Amygdala (tissue), 56 donors: ENCODE results near the gene PRPF18.

ENCODE experiments used
- DNase-seq, 56 donors: peaks; one replicate each; lab custom pipeline; 2025; lab: John Stamatoyannopoulos, UW

The PRPF18 gene

DNA sequence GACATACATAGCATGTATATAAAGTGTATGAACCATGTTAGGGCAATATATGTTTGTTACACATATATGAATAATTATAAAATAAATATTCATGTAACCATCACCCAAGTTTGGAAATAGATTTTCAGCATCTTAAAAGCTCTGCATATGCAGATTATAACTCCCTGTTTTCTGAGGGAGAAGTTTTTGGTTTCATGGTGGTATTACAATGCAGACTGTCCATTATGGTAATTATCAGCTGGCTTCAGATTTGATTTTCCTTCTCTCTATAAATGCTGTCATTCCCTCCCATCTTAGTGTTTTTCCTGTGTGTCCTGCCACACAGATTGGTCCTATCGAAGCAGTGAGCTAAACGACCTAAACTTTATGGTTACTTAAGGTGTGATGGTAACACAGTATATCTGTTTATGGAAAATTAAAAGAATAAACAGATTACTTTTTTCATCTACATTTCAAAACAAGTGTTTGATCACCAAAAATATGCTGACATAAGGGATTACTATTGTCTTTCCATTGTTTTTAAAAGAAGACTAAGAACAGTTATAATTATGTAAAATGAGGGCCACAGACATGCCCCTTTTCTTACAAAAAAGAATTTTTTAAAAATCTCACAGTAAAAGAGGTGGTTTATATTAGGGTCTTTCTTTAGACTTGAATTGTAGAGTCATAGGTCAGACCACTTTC, 17.7 kb downstream of the PRPF18 start:
- DNase-seq, result no peak

DNA sequence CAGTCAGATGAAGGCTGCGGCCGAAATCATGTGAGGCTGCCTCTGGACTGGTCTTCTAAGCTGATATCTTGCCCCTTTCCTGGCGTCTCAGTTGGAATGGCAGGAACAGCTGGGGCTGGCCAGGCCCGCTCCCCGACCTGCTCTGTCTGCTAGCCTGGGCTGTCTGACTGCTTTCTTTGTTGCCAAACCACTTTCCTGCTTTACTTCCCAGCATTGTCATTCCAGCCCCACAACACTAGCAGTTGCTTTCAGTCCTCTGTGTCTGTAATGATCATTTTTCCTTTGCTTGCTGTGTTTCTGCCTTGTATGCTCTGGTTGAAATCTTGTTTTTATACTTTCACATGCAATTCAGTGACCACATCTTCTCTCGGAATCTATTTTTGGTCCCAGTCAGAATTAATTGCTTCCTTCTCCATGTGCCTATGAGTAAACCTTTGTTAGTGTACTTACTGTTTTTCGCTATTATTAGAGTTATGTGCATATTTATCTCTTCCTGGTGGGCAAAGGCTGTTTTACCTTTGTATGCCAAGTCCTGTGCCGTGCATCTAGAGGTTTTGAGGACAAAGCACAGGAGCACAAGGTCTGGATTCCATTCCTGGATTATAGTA, 21.6 kb downstream of the PRPF18 start:
- peak in 6 of 56 donors; percentile 12 to 19 (median 15) for DNase-seq

DNA sequence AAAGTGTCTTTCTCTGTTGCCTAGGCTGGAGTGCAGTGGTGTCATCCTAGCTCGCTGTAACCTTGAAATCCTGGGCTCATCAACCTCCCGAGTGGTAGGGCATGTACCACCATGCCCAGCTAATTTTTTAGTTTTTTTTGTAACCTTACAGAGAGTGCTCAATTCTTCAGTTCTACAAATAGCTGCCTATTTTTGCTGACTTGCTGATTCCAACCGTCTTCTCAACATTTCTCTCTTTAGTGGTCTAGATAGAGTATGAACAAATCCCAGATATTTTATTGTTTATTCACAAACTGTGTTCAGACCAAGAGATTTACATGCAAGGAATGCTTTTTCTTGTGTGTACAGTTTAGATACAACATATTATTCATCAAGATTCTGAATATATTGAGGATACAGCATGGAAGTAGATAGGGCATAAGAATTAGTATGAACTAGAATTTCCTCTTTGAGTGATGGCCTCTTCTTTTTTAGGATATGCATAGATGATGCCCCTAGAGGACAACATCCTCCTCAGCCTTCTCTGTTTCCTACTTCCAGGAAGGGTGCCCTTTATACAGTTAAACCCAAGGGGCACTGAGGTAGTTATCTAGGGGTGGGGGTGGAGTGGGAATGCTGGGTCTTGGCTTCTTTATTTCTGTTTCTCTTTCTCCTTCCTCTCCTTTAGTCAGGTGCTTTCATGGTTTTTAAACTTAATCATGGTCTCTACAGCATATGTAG, 26.0 kb downstream of the PRPF18 start:
- no peak for DNase-seq

DNA sequence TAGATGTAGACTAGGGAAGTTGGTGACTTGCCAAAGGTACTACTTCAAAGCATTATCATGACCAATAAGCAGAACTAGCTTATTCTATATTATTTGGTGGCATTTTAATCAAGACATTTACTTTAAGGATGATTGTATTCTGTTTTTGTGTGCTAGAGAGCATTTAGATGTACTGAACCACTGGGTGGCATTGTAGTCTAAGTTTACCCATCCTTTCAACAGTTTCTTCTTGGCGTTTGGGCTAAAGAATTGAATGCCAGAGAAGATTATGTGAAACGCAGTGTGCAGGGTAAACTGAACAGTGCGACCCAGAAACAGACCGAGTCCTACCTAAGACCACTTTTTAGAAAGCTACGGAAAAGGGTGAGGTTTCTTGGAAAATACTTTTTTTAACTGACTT, 26.8 kb downstream of the PRPF18 start:
- DNase-seq, result peak in 2 of 56 donors; percentile 13 to 34

DNA sequence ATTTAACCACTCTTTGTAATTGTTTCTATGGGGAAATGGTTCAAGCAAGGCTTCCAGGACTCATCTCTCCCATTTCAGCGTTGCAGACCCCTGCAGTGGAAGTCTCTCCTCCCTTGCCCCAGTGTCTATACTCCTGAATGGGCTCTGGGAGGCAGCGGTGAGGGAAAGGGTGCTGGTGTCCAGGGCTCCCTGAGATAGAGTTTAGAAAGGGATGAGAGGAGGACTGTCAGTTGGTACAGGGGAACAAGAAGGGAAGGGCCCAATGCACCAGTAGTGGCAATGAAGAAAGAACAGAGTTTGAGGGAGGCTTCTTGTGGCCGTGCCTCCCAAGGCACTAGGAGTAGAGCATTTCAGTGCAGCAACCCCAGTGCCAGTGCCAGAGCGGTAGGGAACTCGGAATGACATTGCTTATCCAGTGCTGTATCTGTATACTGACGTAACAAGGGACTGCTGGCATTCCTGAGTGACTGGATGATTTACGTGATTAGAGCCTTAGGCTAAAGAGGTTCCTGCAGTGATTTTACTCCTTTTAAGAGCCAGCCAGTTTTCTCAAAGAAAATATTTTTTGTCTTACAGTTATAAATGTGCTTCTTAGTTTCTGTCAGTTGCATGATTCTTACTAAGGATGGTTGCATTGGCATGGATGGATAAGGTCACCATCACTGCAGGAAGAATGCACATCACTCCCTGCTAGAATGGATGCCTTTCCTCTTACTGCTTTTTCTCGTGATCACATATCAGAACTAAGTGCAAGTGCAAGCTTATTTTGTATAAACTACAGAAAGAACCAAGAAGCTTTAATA, 28.0 kb downstream of the PRPF18 start:
- no peak for DNase-seq

DNA sequence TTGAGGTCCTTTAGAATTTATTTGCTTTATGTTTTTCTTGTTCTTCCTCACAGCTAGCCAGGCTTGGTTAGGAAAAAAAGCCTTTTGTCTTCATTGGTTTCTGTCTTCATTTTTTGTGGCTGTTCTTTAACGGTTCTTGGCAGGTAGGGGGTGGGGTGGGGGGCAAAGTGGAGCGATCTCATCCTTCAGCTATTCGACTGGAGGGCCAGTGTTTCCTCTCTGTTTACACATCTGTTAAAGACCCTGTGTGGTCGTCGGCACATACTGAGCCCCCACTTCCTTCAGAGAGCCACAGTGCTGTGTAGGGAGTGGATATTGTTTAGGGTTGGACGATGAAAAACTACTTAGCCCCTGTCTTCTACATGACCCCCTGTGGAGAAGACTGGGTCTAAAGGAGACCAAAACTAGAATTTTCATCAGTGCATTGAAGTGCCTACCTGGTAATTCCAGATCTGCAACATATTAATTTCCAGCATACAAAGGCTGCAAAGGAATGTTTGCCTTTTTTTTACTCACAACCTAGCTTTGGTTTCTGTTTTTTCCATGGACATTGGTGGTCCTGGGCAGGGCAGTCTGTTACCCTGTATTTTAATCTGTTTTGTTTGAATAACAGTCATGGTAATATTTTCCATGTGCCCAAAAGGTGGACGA, 29.0 kb downstream of the PRPF18 start:
- DNase-seq, result no peak

DNA sequence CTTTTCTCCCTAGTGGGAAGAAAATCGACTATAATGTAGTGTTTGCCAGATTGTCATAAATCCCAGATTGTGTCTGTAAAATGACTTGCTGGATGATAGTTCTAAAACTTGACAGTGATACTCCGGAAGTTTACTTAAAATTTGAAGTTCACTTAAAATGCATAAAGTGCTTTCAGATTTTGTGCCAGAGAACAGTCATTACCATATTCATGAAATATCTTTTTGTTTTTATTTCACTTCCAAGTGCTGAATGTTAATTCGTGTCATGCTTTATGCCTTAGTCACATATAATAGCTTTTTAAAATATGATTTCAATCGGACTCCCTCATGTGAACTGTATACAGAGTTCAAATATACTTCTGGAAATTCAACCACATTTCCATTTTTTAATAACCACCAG, 30.4 kb downstream of the PRPF18 start:
- no peak for DNase-seq

DNA sequence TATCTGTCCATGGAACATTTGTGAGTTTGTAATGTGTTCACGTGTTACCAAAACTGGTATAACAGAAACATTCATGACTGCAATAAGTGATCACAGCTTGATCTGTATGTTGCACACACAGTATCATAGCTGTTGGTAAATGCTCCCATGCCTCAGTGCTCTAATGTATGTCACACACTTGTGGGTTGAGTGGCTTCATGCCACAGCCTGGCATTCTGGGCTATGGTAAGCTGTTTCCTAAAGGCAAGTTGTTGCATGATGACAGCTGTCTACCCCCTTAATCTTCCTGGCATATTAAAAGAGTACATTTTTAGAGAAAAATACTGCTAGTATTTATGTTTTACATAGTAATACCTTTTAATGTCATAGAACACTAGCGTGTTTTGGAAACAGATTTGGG, 35.2 kb downstream of the PRPF18 start:
- no peak for DNase-seq

DNA sequence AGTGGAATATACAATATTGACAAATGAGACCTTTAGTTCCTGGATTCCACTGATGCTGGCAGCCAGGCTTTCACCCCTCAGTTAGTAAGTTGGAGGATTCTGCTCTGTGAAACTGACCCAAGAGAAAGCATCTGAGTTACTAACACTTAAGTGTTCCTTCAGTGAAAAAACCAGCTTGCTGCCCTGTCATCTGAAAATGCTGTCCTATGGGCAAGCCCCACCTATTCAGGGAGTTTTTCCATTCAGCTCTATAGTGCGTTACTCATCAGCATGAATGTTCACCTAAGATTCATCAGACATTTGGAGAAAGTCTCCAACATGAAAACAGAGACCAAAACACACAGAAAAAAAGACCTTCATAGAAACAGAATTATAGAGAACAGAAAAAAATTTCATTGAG, 37.9 kb downstream of the PRPF18 start:
- DNase-seq, result no peak

DNA sequence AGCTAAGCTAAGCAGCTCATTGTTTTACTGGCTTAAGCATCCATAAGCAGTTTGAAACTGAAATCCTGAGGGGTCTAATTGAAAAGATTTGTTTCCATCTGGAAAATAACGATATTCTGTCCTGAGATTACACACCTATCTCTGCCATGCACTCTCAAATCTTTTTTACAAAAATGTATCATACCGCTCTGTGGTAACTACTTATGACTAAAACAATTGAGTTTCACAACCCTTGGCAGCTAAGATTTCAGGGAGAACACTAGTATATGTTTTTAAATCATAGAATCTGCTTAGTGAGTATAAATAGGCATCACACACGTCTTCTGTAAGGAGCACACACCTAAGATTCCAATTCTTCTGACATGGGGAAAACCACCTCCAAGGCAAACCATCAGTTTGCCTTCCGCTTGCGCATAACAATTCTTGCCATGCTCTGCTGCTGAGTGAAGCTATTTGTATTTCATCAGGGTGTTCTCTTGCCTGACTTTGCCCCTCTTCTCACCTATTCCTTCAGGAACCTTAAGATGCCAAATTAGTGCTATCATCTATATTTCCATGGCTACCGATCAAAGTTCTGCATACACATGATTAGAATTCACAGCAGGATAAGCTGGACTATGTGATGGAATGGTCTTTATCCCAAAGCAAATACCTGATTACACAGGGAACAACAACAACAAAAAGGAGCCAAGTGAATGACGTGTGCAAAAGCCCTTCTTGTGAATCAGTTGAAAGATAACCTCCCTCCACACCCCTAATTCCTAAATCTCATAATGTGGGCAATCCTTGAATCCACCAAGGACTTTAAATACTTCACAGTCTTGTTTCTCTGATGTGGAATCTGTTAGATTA, 40.9 kb downstream of the PRPF18 start:
- DNase-seq, result no peak

DNA sequence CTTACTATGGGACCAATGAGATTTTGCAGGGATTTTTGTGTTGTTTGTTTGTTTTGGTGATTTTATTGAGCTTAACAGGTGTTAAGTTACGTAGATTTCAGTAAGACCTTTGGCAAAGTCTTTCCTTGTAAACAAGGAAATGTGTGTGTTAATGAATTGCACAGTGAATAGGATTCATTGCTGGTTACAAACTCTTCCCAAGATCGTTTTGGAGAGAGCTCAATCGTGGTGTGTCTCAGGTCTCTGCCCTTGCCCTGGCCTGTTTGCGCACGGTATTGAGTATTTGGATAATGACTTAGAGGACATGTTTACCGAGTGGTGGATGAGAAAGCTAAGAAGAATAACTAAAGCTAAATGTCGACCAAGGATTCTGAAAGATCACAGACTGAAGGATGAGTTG, 41.9 kb downstream of the PRPF18 start:
- no peak for DNase-seq

DNA sequence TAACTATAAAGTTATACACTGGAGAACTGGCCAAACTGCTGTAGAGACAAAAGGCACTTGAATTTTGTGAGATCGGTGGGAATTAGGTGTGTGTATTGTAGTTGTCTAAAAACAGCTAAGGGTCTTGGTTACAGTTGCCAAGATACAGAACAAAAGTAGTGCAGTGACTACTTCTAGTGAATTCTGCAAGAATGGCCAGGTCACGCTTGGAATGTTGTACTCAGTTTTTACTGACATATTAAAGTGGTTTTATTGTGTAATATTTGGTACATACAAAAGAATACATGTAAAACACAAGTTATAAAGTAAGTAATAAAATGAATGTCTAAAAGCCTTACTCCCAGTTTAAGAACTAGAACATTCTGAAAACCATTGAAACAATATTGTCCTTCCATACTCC, 42.4 kb downstream of the PRPF18 start:
- DNase-seq, result no peak

DNA sequence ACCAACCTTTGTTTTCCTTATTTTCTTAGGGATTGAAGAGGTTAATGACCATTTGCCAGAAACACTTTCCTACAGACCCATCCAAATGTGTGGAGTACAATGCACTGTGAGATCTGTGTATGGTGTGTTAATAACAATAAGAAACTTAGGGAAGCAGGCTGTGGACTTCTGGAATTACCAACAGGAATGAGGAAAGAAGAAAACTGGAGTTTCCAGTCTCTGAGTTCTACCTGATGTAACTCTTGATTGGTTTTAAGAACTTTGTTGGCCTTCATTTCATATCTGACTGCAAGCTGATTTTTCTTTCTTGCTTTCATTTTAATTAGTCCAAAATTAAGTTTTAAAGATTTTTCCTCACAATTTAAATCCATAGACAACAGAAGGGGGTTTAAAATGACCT, 43.5 kb downstream of the PRPF18 start:
- no peak for DNase-seq

DNA sequence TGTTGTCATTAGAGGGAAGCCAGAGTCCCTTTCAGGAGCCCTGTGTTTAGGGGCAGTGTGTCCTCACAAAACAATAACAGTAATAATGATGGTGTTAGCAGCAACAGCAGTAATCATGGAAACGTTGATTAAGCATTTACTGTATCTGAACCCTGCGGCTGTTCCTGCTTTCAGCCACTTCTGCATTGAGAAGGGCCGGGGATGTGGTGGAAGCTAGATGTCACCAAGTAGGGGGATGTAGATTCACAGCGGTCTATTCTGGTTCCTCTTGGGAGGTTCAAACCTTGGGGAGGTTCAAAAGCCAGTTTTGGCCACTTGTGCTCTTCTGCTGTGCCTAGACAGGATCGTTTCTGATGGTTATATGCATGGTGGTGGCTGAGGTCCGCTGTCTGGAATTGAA, 44.8 kb downstream of the PRPF18 start:
- peak in 4 of 56 donors; percentile 8 to 38 (median 25) for DNase-seq

DNA sequence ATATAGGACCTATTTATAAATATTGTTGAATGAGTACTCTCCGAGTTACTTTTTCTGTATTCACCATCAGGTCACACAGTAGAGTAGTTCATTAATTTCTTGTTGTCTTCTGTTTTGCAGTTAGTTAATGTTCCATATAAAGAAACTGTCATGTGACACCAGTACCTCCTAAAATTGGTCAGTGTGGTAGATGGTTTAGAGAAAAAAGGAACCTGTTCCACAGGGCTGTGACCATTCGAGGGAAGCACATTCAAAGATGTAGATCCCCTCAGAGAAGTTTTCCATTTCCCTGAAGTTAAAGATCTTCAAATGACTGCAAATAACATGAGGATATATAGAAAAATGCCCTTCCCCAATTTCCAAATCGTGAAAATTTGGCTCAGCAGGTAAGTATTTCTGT, 45.7 kb downstream of the PRPF18 start:
- DNase-seq, result no peak

DNA sequence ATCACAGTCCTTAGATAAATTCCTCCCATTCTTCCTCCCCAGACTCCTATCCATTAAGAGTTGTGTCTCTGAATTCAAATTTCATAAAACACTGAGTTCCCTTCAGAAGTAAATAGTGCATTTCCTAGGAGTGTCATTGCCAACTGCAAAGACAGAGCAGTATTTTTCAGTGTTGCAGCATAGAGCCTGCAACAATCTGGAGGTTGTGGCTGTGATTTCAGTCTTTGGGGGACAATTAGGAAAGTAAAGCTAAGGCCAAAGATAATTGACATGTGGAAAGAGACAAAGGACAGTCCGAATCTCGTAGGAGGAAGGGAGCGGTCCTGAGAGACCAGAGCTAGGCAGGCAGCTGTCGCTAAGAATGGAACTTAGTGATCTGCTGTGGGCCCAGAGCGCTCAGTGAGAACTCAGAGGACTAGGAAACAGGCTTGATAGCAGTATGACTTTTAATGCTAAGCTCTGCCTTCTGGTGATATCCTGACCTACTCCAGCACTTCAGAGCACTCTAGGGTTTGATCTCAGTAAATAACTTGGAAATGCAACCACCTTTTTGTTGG, 46.2 kb downstream of the PRPF18 start:
- DNase-seq, result no peak

DNA sequence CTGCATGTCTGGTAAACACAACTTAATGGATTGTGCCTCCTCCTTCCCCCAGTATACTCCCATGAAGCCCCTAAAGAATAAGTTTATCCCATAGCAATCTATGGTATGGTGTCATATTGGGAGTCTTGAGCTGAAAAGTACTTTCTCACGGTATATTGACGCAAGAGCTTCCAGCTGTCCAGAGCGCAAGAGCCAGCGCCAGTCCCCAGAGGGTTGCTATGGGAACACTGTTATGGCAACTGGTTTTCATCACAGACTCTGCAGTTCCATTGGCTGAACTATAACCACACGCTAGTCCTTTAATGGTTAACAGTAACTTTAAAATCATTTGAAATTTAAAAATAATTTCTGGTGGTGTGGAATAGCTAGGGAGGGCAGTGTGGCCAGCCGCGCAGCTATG, 46.9 kb downstream of the PRPF18 start:
- peak in 9 of 56 donors; percentile 12 to 41 (median 17) for DNase-seq

DNA sequence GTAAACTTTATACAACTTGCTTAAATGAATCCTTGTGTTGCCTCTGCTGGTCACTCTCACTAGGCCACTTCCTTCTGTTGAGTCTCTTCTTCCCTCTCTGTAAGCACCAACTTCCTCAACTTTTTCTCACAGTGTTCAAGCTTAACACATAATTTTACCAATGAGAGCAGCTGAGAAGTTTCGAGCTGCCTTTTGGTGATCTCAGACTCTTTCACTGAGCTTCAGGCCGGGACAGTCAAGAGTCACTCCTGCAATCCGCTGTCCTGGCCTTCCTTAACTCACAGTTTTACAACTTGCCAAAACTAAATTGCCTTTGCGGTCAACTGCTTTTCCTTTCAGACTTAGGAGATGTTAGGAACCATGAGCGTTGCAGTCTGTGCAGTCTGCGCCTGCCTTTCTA, 47.4 kb downstream of the PRPF18 start:
- DNase-seq, result peak in 1 of 56 donors; percentile 37

DNA sequence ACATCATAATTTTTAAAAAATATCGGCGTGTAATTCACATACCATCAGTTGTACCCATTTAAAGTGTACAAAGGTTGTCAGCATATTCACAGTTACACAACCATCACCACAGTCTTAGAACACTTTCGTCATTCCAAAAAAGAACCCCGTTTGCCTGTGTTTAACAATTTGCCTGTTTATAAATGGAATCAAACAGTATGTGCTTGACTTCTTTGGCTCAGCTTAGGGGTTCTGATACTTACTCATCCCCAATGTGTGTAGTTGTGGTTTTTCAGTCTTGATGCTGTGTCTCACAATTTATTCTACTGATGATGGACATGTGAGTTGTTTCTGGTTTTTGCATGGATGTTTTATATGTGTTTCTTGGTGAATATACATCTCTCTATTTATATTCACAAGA, 50.0 kb downstream of the PRPF18 start:
- no peak for DNase-seq
